Fibroblast of peridontal ligament (primary cell): Measurements from ENCODE around the gene VSTM1.
"Not testable (repeated sequence)": the region's sequence is repeated elsewhere in the genome, so short reads cannot be mapped to it uniquely, and the experiment has no call there.

Experiments
- DNase-seq: peaks from one replicate; pipeline ENCODE4 v3.0.0-alpha.2; 2010; ENCODE audit errors: extremely low read depth

The VSTM1 gene

GRCh38 chr19:54063350-54064116, at the start of gene VSTM1:
TSS of gene VSTM1 (minus strand) at chr19:54063897. CDS start at chr19:54063777, 120 bp downstream.
- no peak for DNase-seq

DNA sequence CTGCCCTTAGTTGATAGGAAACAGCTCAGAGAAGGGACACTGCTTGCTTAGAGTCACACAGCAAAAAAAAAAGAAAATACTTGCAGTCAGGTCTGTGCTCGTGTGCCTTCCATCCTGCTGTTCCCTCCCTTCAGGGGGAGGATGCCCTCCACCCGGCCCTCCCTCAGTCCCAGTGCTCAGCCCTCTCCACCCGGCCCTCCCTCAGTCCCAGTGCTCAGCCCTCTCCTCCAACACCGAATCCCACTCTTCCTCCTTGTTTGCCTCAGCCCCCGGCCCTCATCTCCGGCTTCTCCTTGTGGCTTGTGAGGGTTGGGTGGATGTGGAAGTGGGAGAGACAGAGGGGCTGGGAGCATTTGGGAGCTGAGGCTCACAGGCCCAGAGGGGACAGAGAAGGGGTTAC, 46.0 kb upstream of the VSTM1 start:
- no peak for DNase-seq

DNA sequence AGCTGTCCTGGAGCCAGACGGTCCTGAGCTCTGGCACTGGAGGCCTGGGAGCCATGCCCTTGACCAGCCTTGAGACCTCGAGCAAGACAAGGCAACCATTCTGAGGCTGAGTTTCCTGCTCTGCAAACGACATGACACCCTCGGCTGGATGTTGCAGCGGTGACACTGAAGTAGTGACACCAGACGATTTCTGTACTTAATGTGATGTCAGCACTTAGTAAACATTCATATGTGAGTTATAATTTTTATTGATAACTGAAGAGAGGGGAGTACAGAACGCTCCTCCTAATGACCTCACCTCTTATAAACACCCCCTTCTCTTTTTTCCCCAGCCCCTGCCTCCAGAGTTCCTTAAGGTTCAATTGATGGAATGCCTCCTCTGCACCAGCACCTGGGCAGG, 44.8 kb upstream of the VSTM1 start:
- no peak for DNase-seq

GRCh38 chr19:54107876-54108490, 44.3 kb upstream of the VSTM1 start:
- no peak for DNase-seq

GRCh38 chr19:54106716-54107115, 43.0 kb upstream of the VSTM1 start:
- no peak for DNase-seq

GRCh38 chr19:54105796-54106195, 42.1 kb upstream of the VSTM1 start:
- no peak for DNase-seq

DNA sequence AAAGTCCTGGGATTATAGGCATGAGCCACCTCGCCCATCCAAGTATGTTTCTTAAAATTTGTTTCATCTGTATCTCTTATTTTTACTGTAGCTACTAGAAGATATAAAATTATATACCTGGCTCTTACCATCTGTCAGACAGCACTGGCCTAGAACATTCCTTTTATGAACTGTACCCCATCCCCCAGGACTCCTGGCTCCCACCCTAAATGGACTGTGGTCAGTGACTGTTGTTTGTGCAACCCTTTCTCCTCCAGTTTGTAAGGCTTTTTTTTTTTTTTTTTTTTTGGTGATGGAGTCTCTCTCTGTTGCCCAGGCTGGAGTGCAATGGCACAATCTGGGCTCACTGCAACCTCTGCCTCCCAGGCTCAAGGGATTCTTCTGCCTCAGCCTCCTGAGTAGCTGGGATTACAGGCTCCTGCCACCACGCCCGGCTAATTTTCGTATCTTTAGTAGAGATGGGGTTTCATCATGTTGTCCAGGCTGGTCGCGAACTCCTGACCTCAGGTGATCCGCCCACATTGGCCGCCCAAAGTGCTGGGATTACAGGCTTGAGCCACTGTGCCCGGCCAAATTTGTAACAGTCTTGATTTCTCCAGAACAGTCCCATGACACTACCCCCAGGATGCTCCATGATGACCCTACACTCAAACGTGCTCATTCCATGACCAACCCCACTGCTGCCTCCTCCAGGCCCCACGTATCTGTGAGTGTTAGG, 41.5 kb upstream of the VSTM1 start:
- DNase-seq = no peak

DNA sequence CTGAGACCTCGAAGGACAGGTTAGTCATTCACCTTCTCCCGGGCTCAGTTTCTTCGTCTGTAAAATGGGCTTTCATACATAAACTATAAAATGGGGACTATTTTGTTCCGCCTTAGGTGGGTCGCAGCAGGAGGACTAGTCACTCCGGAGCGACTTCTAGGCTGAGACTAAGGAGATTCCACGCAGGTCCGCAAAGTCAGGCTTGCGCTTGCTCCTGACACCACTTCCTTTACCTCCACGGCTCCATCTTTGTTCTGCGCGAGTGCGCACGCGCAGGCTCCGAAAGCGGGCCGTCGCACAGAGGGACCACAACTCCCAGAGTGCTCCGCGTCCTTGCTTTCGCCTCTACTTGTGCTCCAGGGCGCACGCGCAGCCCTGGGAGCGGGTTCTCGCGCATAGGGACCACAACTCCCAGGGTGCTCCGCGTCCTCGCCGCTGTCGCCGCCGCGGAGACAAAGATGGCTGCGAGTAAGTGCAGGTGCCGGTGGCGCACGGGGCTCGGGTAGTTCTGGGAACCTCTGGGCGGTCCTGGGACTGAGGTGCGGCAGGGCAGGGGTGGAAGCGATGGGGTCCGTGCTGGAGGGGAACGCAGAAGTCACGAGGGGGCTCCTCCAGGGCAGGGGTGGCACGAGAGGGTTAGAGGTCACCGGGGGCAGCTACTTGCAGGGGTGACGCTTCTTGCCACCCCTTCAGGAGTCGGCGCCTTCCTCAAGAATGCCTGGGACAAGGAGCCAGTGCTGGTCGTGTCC, 38.9 kb upstream of the VSTM1 start, which contains the start of gene NDUFA3:
TSS of gene NDUFA3 (plus strand) at position 435 of the 749 bp plus-strand sequence. CDS start at position 459, 24 bp downstream.
- DNase-seq = peak; percentile 97

GRCh38 chr19:54100561-54100960, 36.9 kb upstream of the VSTM1 start, which contains the start of gene OSCAR:
TSS of gene OSCAR (minus strand) at chr19:54100803. CDS start at chr19:54100792, 11 bp downstream.
- no peak for DNase-seq

DNA sequence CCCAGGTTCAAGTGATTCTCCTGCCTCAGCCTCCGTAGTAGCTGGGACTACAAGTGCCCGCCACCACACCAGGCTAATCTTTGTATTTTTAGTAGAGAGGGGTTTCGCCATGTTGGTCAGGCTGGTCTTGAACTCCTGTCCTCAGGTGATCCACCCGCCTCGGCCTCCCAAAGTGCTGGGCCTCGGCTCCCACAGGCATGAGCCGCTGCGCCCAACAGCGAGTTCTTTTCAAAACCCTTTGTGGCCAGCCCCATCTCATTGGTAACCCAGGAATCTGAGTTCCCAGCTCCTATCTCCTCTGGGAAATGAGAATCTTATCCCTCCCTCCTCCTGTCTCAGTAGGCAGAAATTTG, 36.2 kb upstream of the VSTM1 start:
- DNase-seq = not testable (repeated sequence)

DNA sequence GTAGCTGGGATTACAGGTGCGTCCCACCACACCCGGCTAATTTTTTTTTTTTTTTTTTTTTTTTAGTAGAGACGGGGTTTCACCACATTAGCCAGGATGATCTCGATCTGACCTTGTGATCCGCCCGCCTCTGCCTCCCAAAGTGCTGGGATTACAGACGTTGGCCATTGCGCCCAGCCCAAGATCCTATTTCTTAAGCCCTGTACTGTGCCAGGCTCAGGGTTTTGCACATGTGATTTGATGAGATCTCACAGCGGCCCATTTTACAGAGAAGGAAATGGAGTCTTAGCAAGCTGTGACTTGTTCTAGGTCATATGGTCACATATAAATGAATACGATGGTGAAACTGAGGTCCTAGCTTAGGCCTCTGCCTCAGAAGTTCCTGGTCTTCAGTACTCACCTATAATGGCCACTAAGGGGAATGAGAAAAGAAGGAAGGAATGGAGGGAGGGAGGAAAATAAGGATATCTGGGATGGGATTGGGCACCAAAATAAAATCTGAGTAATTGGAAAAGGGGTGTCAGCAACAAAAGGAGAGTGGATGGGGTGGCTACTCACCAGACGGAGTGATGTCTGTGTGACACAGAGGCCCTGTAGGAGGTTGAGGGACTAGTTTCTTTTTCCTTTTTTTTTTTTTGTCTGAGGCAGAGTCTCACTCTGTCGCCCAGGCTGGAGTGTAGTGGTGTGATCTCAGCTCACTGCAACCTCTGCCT, 35.6 kb upstream of the VSTM1 start:
- no peak for DNase-seq

- peak; percentile 62 for DNase-seq
Measured at GRCh38 chr19:54096617-54097106, 33.0 kb upstream of the VSTM1 start.

- DNase-seq = peak; percentile 26
Measured at GRCh38 chr19:54095859-54096616, 32.3 kb upstream of the VSTM1 start.

GRCh38 chr19:54095136-54095858, 31.6 kb upstream of the VSTM1 start:
- no peak for DNase-seq

DNA sequence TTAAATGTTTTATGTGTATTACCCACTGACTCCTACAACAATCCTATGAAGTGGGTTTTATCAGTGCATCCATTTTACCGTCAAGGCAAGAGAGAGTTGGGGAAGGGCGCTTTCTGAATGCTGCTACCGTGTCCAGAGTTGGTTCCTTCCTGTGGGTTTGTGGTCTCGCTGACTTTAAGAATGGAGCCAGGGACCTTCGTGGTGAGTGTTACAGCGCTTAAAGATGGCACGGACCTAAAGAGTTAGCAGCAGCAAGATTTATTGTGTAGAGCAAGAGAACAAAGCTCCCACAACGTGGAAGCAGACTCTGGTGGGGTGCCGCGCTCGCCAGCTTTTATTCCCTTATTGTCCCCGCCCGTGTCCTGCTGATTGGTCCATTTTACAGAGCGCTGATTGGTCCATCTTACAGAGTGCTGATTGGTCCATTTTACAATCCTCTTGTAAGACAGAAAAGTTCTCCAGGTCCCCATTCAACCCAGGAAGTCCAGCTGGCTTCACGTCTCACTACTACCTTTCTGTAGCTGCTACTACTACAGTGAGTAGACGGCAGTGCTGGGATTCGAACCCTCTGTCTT, 30.8 kb upstream of the VSTM1 start:
- no peak for DNase-seq

- DNase-seq = no peak
Measured at GRCh38 chr19:54084410-54084809, 20.7 kb upstream of the VSTM1 start.

GRCh38 chr19:54081032-54081431, 17.3 kb upstream of the VSTM1 start, which contains the start of gene TARM1:
TSS of gene TARM1 (minus strand) at chr19:54081365. CDS start at chr19:54081340, 25 bp downstream.
- DNase-seq = no peak

DNA sequence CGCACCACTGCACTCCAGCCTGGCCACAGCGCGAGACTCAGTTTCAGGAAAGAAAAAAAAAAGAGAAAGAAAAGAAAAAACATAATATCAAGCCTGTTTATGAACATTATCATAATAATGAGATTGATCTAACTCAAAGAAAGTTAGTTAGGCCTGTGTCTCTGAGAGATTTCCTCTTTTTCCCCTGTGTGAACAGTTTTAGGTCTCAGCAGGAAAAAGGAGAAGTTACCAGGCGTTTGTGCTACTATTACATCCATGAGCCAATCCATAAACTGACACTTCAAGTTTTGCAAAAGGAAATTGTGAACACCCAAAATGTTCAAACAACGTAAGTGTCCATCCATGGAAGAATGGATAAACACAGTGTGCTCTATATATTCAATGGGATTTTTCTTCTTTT, 13.6 kb upstream of the VSTM1 start:
- no peak for DNase-seq

DNA sequence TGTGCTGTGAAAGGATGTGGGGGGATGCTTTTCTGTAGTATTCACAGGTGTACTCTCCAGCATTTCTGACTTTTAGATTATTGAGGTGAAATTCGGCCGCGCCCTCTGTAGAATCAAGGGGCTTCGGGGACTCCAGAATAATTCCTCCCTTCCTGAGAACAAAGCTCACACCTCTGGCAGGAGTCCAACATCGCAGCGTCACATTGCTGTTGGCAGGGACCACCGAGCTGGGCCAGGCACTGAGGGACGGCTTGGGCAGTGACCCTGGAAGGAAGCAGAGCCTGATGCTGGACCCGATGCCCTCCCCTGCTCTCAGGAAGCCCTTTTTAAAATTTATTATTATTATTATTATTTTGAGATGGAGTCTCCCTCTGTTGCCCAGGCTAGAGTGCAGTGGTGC, 11.2 kb upstream of the VSTM1 start:
- DNase-seq = no peak
